HG03108 (cell line): ENCODE measurements around the gene OR2T34.
"Not testable (repeated sequence)": the region's sequence is repeated elsewhere in the genome, so short reads cannot be mapped to it uniquely, and the experiment has no call there.

Experiments
- ATAC-seq: cut with Tn5 transposase; IDR thresholded peaks from one replicate; pipeline ENCODE4 v1.9.1; 2021; ENCODE audit warnings: moderate library complexity; ENCODE audit not compliant: unreplicated experiment

The OR2T34 gene

DNA sequence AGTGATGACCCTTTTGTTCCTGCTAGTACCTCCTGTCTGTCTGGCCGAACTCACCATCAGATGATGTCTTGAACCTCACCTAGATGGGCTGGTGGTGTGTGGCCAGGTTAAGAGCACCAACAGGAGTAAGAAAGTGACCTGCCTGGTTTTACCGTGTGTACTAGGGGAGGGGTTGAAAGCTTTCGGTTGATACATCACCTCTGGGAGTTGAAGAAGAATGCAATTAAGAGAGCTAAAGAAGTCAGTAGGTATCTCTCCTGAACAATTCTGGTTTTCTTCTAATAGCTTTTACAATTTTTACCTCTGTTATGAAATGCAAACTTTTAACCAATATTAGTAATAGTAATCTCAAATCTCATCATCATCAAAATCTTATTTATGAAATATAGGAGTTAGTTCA, 11.9 kb downstream of the OR2T34 start, which contains the start of gene OR2T29:
Gene OR2T29, minus strand, starts transcription at position 101 of the 400 bp plus-strand sequence. CDS start 3,281 bp downstream, outside the sequence.
- ATAC-seq = not testable (repeated sequence)

DNA sequence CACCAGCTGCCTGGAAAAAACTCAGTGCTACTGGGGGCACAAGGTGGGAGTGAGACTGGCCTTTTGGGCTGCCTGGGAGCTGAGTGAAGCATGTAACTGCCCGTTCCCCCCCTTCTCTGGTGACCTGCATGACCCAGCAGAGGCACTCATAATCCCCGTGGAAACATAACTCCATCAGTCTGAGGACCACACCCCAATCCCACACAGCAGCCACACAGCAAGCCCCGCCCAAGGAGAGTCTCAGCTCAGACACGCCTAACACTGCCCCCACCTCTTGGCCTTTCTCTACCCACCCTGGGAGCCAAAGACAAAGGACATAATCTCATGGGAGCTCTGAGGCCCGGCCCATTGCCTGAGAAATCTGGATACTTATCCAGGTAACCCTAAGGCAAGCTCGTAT, 23.5 kb downstream of the OR2T34 start:
- not testable (repeated sequence) for ATAC-seq

DNA sequence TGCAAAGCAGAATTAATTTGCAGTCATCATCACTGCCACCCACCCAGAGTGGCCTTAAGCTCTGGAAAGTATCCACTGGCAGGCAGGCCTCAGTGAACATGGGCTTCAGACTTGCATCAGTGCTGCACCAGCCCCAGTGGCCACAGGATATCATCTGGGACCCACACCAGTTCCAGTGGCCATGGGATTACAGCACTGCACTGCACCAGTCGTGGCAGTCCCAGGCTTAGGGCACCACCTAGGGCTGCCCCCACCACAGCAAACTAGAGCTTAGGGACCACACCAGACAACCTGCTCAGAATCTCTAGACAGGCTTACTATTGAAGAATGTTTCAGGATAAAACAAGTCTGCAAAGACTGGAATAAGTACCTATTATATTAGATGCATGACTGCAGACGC, 27.2 kb downstream of the OR2T34 start:
- ATAC-seq = not testable (repeated sequence)

DNA sequence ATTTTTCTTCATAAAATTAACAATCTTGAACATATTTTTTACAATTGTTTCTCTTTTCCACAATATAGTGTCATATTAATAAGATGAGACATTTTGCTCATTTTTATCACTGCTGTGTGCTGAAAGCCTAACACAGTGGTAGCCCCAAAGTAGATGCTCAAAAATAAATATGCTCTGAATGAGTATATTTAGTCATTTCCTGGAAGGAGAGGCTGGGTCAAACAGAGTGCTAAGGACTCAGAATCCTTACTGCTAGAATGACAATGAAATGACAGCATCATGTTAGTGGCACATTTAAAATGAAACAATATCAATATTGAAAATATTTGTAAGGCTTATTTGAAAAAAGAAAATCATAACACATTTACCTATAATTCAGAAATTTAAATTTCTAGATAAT, 37.1 kb downstream of the OR2T34 start:
- not testable (repeated sequence) for ATAC-seq
